ENCODE data around the gene SEC16B. TPM values are rescaled to one million over a fixed set of nuclear protein-coding genes. Genes with fewer than 3 reads are reported as not detected.

SEC16B gene
- total and polyA plus RNA-seq, 9 of the 15 experiments (the other 6 are each of a cell fraction or from before 2014, with no cell fraction given), result not detected

- TF ChIP-seq ZNF408 (CRISPR knock-in tag; IDR thresholded peaks at IDR 0.05; ENCODE audit: low read depth) (no peak), ELF4 (CRISPR knock-in tag; IDR thresholded peaks at IDR 0.05) (no peak), CREB3 (tag; conservative IDR thresholded peaks at IDR 0.05; ENCODE audit: low read depth) (no peak), UBTF (IDR thresholded peaks at IDR 0.05; ENCODE audit: borderline replicate concordance in 1 of 2, low read depth in 2 of 2, low read length in 2 of 2) (no peak), SUPT5H (IDR thresholded peaks at IDR 0.05) (no peak), MCM5 (IDR thresholded peaks at IDR 0.05; ENCODE audit: low read depth) (no peak), BCL6 (CRISPR knock-in tag; IDR thresholded peaks at IDR 0.05) (no peak), GTF2E2 (tag; IDR thresholded peaks at IDR 0.05) (no peak), ZFP36 (IDR thresholded peaks at IDR 0.05; ENCODE audit: low read depth, low read length, partially characterized antibody) (no peak), ATF7 (IDR thresholded peaks at IDR 0.05) (no peak), TARDBP (IDR thresholded peaks at IDR 0.05) (no peak)
- TF ChIP-seq, protein P1, sequence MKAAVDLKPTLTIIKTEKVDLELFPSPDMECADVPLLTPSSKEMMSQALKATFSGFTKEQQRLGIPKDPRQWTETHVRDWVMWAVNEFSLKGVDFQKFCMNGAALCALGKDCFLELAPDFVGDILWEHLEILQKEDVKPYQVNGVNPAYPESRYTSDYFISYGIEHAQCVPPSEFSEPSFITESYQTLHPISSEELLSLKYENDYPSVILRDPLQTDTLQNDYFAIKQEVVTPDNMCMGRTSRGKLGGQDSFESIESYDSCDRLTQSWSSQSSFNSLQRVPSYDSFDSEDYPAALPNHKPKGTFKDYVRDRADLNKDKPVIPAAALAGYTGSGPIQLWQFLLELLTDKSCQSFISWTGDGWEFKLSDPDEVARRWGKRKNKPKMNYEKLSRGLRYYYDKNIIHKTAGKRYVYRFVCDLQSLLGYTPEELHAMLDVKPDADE (conservative IDR thresholded peaks at IDR 0.05; ENCODE audit: control insufficient read depth, low read depth, low read length), result no peak
These were observed 46.4 kb downstream of the SEC16B start (continued) for GRCh38 chr1:177923441-177923840.

Data from K562 (cell line).